Activated B cell treated with CpG ODN at 0.5 μM for 24 hours (primary cell): ENCODE data around the gene FOXP1. TPM values are rescaled to one million over a fixed set of nuclear protein-coding genes. Genes with fewer than 3 reads are reported as not detected.

Experiments used
- ATAC-seq: fragments of 200-7000 bp; cut with Tn5 transposase; one replicate; pipeline ENCODE4 v1.10.0; 2021; ENCODE audit warnings: low read depth, mild to moderate bottlenecking, moderate library complexity
- CTCF ChIA-PET: fragments of 350-600 bp; sonication (Branson Sonifier 250); formaldehyde crosslinking; loops from one replicate; lab custom pipeline; 2021; ENCODE audit warnings: antibody characterized with exemption; lab: Charles Lee
- POLR2A ChIA-PET: fragments of 350-600 bp; sonication (Branson Sonifier 250); formaldehyde crosslinking; loops from one replicate; lab custom pipeline; 2021; ENCODE audit warnings: antibody characterized with exemption; lab: Charles Lee
- DNase-seq: peaks from one replicate; pipeline ENCODE4 v3.0.0; 2022
- H3K27ac Mint-ChIP-seq: one replicate; pipeline ENCODE4 v1.8.0; 2020; ENCODE audit warnings: mixed read lengths
- H3K27me3 Mint-ChIP-seq: one replicate; pipeline ENCODE4 v1.8.0; 2021; ENCODE audit warnings: mixed read lengths
- H3K36me3 Mint-ChIP-seq: one replicate; pipeline ENCODE4 v1.8.0; 2021; ENCODE audit warnings: low read depth, mixed read lengths
- H3K4me1 Mint-ChIP-seq: one replicate; pipeline ENCODE4 v1.8.0; 2021; ENCODE audit warnings: mixed read lengths
- H3K4me3 Mint-ChIP-seq: one replicate; pipeline ENCODE4 v1.8.0; 2020; ENCODE audit warnings: mild to moderate bottlenecking, mixed read lengths
- H3K9me3 Mint-ChIP-seq: one replicate; pipeline ENCODE4 v1.8.0; 2020; ENCODE audit warnings: mixed read lengths
- intact Hi-C: fragments of 100-400 bp; cut with micrococcal nuclease; formaldehyde crosslinking; loops from one replicate; pipeline ENCODE4 v1.15.1; 2024
- total RNA-seq: library from RNA; stranded (reverse); gene quantifications from 2 replicates; pipeline ENCODE4 v1.2.3, GENCODE V29; 2022
- TF ChIP-seq, protein P1 (sequence below): fragments of 200-600 bp; IDR thresholded peaks from one replicate; pipeline ENCODE4 v1.8.0; 2022; ENCODE audit warnings: antibody characterized with exemption, mild to moderate bottlenecking

Gene FOXP1
- total RNA-seq, 1 donor from 2014 or later = 563 TPM

DNA sequence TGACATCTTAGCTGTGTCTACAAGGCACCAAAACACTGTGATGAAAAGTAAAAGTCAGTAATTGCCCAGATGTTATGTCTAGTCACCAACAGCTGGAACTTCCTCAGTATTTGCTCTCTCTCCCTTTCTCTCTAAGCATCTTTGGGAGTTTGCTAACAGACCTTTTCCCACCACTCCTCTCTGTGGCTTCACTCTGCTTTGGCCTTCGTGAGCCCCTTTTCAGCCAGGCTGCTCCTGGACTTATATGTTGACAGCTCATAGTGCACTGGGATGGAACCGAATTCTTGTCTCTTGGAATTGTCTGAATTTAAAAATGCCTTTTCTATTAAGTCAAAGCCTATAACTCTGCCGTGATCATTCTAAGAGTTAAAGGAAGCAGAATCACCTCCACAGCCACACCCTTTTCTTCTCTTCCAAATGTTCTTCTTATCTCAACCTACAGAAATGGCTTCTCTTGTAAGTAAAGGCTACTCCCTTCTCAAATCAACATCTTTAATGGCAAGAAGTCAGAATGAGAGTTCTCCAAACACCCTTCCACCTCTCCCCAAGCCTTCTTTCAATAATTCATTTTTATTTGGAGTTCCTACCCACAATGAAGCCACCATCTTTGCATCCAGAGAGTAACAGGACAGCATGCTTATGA is 17.2 kb upstream of the FOXP1 start:
- peaks cover under 1% of the 10 kb centered on the region for H3K9me3 Mint-ChIP-seq
- ATAC-seq = no peak
- H3K27me3 Mint-ChIP-seq = peaks cover 23% of the 10 kb centered on the region
- POLR2A ChIA-PET = no interaction called here
- TF ChIP-seq, protein P1, sequence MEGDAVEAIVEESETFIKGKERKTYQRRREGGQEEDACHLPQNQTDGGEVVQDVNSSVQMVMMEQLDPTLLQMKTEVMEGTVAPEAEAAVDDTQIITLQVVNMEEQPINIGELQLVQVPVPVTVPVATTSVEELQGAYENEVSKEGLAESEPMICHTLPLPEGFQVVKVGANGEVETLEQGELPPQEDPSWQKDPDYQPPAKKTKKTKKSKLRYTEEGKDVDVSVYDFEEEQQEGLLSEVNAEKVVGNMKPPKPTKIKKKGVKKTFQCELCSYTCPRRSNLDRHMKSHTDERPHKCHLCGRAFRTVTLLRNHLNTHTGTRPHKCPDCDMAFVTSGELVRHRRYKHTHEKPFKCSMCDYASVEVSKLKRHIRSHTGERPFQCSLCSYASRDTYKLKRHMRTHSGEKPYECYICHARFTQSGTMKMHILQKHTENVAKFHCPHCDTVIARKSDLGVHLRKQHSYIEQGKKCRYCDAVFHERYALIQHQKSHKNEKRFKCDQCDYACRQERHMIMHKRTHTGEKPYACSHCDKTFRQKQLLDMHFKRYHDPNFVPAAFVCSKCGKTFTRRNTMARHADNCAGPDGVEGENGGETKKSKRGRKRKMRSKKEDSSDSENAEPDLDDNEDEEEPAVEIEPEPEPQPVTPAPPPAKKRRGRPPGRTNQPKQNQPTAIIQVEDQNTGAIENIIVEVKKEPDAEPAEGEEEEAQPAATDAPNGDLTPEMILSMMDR = no peak
- DNase-seq = no peak
- H3K36me3 Mint-ChIP-seq = no peaks in the 10 kb centered on the region
- intact Hi-C loops = no loop called here
- H3K4me3 Mint-ChIP-seq = no peak overlapping the region
- no peaks in the 10 kb centered on the region for H3K4me1 Mint-ChIP-seq
- no peak overlapping the region for H3K27ac Mint-ChIP-seq
- CTCF ChIA-PET = no interaction called here

- no peak for ATAC-seq
- Mint-ChIP-seq H3K9me3 (no peaks in the 10 kb centered on the region), H3K27me3 (peaks cover 25% of the 10 kb centered on the region), H3K36me3 (no peaks in the 10 kb centered on the region), H3K4me1 (no peaks in the 10 kb centered on the region), H3K4me3 (no peak overlapping the region), H3K27ac (no peak overlapping the region)
- CTCF ChIA-PET = no interaction called here
- intact Hi-C loops = no loop called here
- POLR2A ChIA-PET = no interaction called here
- DNase-seq = no peak
- TF ChIP-seq, protein P1 = no peak
Observed at GRCh38 chr3:71599416-71599815, 15.9 kb upstream of the FOXP1 start.

DNA sequence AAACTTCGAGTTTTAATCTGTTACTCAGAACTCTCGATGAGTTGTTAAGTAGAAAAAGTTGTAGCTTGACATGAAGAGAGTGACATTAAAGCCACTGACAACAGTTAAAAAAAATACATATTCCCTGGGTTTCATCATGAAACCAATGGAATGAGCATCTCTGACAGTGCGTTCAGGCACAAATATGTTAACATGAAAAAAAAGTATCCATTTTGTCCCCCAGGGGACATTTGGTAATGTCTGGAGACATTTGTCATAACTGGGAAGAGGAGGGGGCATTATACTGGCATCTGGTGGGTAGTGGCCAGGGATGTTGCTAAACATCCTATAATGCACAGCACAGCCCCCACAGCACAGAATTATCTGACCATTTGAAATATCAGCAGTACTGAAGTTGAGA is 14.8 kb upstream of the FOXP1 start:
- H3K27ac Mint-ChIP-seq = no peak overlapping the region
- H3K36me3 Mint-ChIP-seq = no peaks in the 10 kb centered on the region
- TF ChIP-seq, protein P1 = no peak
- ChIA-PET CTCF (no interaction called here), POLR2A (no interaction called here)
- no peaks in the 10 kb centered on the region for H3K4me1 Mint-ChIP-seq
- DNase-seq (no peak), ATAC-seq (no peak)
- H3K27me3 Mint-ChIP-seq = peaks cover 25% of the 10 kb centered on the region
- intact Hi-C loops = no loop called here
- H3K4me3 Mint-ChIP-seq = no peak overlapping the region
- no peaks in the 10 kb centered on the region for H3K9me3 Mint-ChIP-seq

GRCh38 chr3:71597286-71597685 is 13.8 kb upstream of the FOXP1 start:
- no peaks in the 10 kb centered on the region for H3K36me3 Mint-ChIP-seq
- H3K27ac Mint-ChIP-seq = no peak overlapping the region
- H3K9me3 Mint-ChIP-seq = no peaks in the 10 kb centered on the region
- no peak overlapping the region for H3K4me3 Mint-ChIP-seq
- TF ChIP-seq, protein P1 = no peak
- DNase-seq = no peak
- ChIA-PET CTCF (interaction anchor here (0.6 kb wide), 1 partner anchor 586 kb away, joined by 4 read pairs; no protein-coding TSS in a partner anchor), POLR2A (no interaction called here)
- no peak for ATAC-seq
- intact Hi-C loops = no loop called here
- peaks cover 25% of the 10 kb centered on the region for H3K27me3 Mint-ChIP-seq
- H3K4me1 Mint-ChIP-seq = no peaks in the 10 kb centered on the region

- Mint-ChIP-seq H3K9me3 (no peaks in the 10 kb centered on the region), H3K27me3 (peaks cover 4% of the 10 kb centered on the region), H3K36me3 (no peaks in the 10 kb centered on the region), H3K4me1 (peaks cover 7% of the 10 kb centered on the region), H3K4me3 (no peak overlapping the region), H3K27ac (no peak overlapping the region)
- DNase-seq = no peak
- intact Hi-C loops = no loop called here
- TF ChIP-seq, protein P1 = no peak
- ChIA-PET CTCF (no interaction called here), POLR2A (no interaction called here)
- no peak for ATAC-seq
Observed at GRCh38 chr3:71593106-71593505, 9.6 kb upstream of the FOXP1 start.
